ENCODE measurements around the gene CUTA. TPM values are rescaled to one million over a fixed set of nuclear protein-coding genes. Genes with fewer than 3 reads are reported as not detected.

Gene CUTA
- total RNA-seq, 2 experiments from 2014 or later = 164 to 175 TPM

GRCh38 chr6:33391922-33392594, 25.8 kb downstream of the CUTA start:
- BruUV-seq (replicated peaks) = no TSS peak
- Histone ChIP-seq H2AFZ (ENCODE audit: low read length) (peak overlapping the region; percentile 30; the same call in 1 of the 2 replicates), H3K27ac (ENCODE audit: low read depth, low read length, poor library complexity, severe bottlenecking) (peak overlapping the region; percentile 90), H3K4me2 (ENCODE audit: low read length) (peak overlapping the region; percentile 92), H3K9me3 (ENCODE audit: low read length) (no peaks in the 10 kb centered on the region), H3K4me1 (ENCODE audit: insufficient read depth, low read length, poor library complexity, severe bottlenecking) (peaks cover 35% of the 10 kb centered on the region), H3K9me2 (ENCODE audit: insufficient read depth, low read length) (no peaks in the 10 kb centered on the region), H3K36me3 (ENCODE audit: insufficient read depth, low read length) (peaks cover 48% of the 10 kb centered on the region), H4K20me1 (ENCODE audit: insufficient read depth, low read length) (peaks cover 30% of the 10 kb centered on the region), H3K79me2 (ENCODE audit: insufficient read depth, low read depth, low read length) (peaks cover 53% of the 10 kb centered on the region), H3K4me3 (ENCODE audit: low read depth, low read length, poor library complexity, severe bottlenecking) (peak overlapping the region; percentile 94)
- ChIA-PET CTCF (ENCODE audit: unreplicated experiment) (no interaction called here), POLR2A (interaction anchor here (1.0 to 1.2 kb wide), 3 partner anchors 34 to 319 kb away, joined by 3 to 6 read pairs (median 5); partner anchors contain the start of genes HLA-DPA1 and TAPBP)
- DNase-seq (ENCODE audit: low spot score) = peak; percentile 42
- TF ChIP-seq CTCF (conservative IDR thresholded peaks at IDR 0.05; ENCODE audit: low read length) (no peak), EZH2phosphoT487 (IDR thresholded peaks at IDR 0.05; ENCODE audit: borderline replicate concordance, low read depth, low read length) (no peak)
- intact Hi-C loops (cut with micrococcal nuclease; ENCODE audit: unreplicated experiment) = loop anchor here (1.0 to 10.0 kb wide), 8 partner anchors 18 to 1577 kb away; partner anchors contain the start of genes B3GALT4, CUTA, HSPA1A and HSPA1L

DNA sequence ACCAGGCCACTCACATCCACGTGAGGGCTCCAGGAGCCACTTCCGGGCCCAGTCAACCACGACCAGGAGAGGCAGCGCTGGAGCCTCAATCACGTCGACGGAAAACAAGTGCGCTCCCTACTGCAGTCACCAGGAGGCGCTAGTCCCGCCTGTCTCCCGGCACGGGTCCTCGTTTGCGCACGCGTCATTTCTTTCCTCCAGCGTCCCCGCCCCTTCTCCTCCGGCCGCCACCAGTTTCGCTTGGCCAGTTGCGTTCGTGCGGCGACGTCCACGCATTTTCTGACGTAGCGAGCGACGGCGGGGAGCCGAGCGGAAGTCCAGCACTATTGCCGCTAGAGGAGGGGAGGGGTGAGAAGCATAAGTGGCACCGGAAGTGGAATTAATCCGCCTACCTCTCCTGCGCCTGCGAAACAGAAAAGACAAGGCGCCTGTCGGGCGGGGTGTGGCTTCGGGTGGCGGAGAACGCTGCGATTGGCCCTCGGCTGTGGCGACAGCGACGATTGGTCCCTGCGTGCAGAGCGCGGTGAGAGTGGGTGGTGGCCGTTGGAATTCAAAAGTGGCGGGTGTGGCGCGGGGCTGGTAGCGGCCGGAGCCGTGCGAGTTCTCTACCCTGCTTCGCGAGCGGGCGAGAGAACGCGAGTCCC, 26.5 kb downstream of the CUTA start, which contains the start of gene KIFC1:
TSS of gene KIFC1 (plus strand) at position 546 of the 644 bp plus-strand sequence. CDS start 163 bp downstream, outside the sequence.
- Histone ChIP-seq H2AFZ (ENCODE audit: low read length) (peak within 1 kb of the TSS; percentile 89), H3K4me2 (ENCODE audit: low read length) (peak within 1 kb of the TSS; percentile 92), H3K9me2 (ENCODE audit: insufficient read depth, low read length) (no peaks in the 10 kb centered on the region), H3K36me3 (ENCODE audit: insufficient read depth, low read length) (peaks cover 46% of the 10 kb centered on the region), H3K4me3 (ENCODE audit: low read depth, low read length, poor library complexity, severe bottlenecking) (peak within 1 kb of the TSS; percentile 94), H4K20me1 (ENCODE audit: insufficient read depth, low read length) (peaks cover 30% of the 10 kb centered on the region), H3K79me2 (ENCODE audit: insufficient read depth, low read depth, low read length) (peaks cover 47% of the 10 kb centered on the region), H3K27ac (ENCODE audit: low read depth, low read length, poor library complexity, severe bottlenecking) (peak within 1 kb of the TSS; percentile 90), H3K9me3 (ENCODE audit: low read length) (no peaks in the 10 kb centered on the region), H3K4me1 (ENCODE audit: insufficient read depth, low read length, poor library complexity, severe bottlenecking) (peaks cover 35% of the 10 kb centered on the region)
- POLR2A ChIA-PET = interaction anchor here (0.8 to 1.3 kb wide), 7 partner anchors 10 to 78 kb away, joined by 3 to 6 read pairs (median 5); partner anchors contain the start of genes TAPBP and ZBTB22
- no TSS peak for BruUV-seq (replicated peaks)
- intact Hi-C loops (cut with micrococcal nuclease; ENCODE audit: unreplicated experiment) = loop anchor here (1.0 to 10.0 kb wide), 8 partner anchors 19 to 1577 kb away; partner anchors contain the start of genes B3GALT4, CUTA, HSPA1A and HSPA1L
- DNase-seq (ENCODE audit: low spot score) = peak; percentile 100
- TF ChIP-seq EZH2phosphoT487 (IDR thresholded peaks at IDR 0.05; ENCODE audit: borderline replicate concordance, low read depth, low read length) = no peak
- TF ChIP-seq CTCF (conservative IDR thresholded peaks at IDR 0.05; ENCODE audit: low read length) = peak; percentile 87
- CTCF ChIA-PET (ENCODE audit: unreplicated experiment) = interaction anchor here (0.7 to 1.0 kb wide), 2 partner anchors 27 to 35 kb away, joined by 3 read pairs; no protein-coding TSS in a partner anchor

Measured in OCI-LY7 (cell line).